MM.1S (cell line): ENCODE data around the gene ANO3.

ENCODE experiments used
- DNase-seq: peaks from one replicate; pipeline ENCODE4 v3.0.0-alpha.2; 2015
- H2AFZ ChIP-seq: fragments of 300-600 bp; sonication (generic); 2 replicates; pipeline ENCODE4 v1.6.0; 2016; ENCODE audit warnings: antibody characterized with exemption, low read length
- H3F3A ChIP-seq: fragments of 300-600 bp; sonication (generic); 2 replicates; pipeline ENCODE4 v1.6.1; 2016; ENCODE audit warnings: mild to moderate bottlenecking, antibody characterized with exemption, low read length, moderate library complexity, mixed read lengths; ENCODE audit not compliant: insufficient read depth
- H3K27ac ChIP-seq: fragments of 300-600 bp; sonication (generic); 2 replicates; pipeline ENCODE4 v1.5.1; 2016; ENCODE audit warnings: mild to moderate bottlenecking, low read length
- H3K27me3 ChIP-seq: fragments of 300-600 bp; sonication (generic); replicated peaks from 2 replicates; pipeline ENCODE4 v1.6.0; 2016; ENCODE audit warnings: low read length; ENCODE audit not compliant: insufficient read depth
- H3K36me3 ChIP-seq: fragments of 300-600 bp; sonication (generic); replicated peaks from 2 replicates; pipeline ENCODE4 v1.6.1; 2016; ENCODE audit warnings: mild to moderate bottlenecking, low read length, mixed read lengths; ENCODE audit not compliant: insufficient read depth
- H3K4me1 ChIP-seq: fragments of 300-600 bp; sonication (generic); 2 replicates; pipeline ENCODE4 v1.6.1; 2016; ENCODE audit warnings: low read length, mixed read lengths
- H3K4me2 ChIP-seq: fragments of 300-600 bp; sonication (generic); 2 replicates; pipeline ENCODE4 v1.6.0; 2016; ENCODE audit warnings: low read depth, low read length
- H3K4me3 ChIP-seq: fragments of 300-600 bp; sonication (generic); 2 replicates; pipeline ENCODE4 v1.5.1; 2016; ENCODE audit warnings: low read length, mixed read lengths
- H3K79me2 ChIP-seq: fragments of 300-600 bp; sonication (generic); 2 replicates; pipeline ENCODE4 v1.6.1; 2016; ENCODE audit warnings: mixed run types, low read length, mixed read lengths
- H3K9ac ChIP-seq: fragments of 300-600 bp; sonication (generic); 2 replicates; pipeline ENCODE4 v1.6.1; 2016; ENCODE audit warnings: low read length, mixed read lengths
- H3K9me2 ChIP-seq: fragments of 300-600 bp; sonication (generic); replicated peaks from 2 replicates; pipeline ENCODE4 v1.6.1; 2016; ENCODE audit warnings: mild to moderate bottlenecking, low read length, mixed read lengths; ENCODE audit not compliant: insufficient read depth
- H3K9me3 ChIP-seq: fragments of 300-600 bp; sonication (generic); replicated peaks from 2 replicates; pipeline ENCODE4 v1.6.1; 2016; ENCODE audit warnings: mild to moderate bottlenecking, low read length, mixed read lengths; ENCODE audit not compliant: insufficient read depth
- H4K20me1 ChIP-seq: fragments of 300-600 bp; sonication (generic); 2 replicates; pipeline ENCODE4 v1.6.1; 2016; ENCODE audit warnings: mild to moderate bottlenecking, low read length, moderate library complexity, mixed read lengths; ENCODE audit not compliant: insufficient read depth
- EZH2 ChIP-seq: fragments of 300-600 bp; sonication (generic); optimal IDR thresholded peaks from 2 replicates; pipeline ENCODE3; 2017; ENCODE audit warnings: low read depth, mild to moderate bottlenecking, antibody characterized with exemption, low read length, mixed read lengths
- EZH2phosphoT487 ChIP-seq: fragments of 300-600 bp; sonication (generic); IDR thresholded peaks from 2 replicates; pipeline ENCODE4 v1.6.1; 2018; ENCODE audit warnings: antibody characterized with exemption, low read length
- TF ChIP-seq, protein P1 (sequence below): fragments of 300-600 bp; sonication (generic); IDR thresholded peaks from 2 replicates; pipeline ENCODE4 v1.5.1; 2016; ENCODE audit warnings: antibody characterized with exemption, low read length, mixed read lengths

Gene ANO3

GRCh38 chr11:26551186-26551801 lies 219.4 kb downstream of the ANO3 start:
- Histone ChIP-seq H3K4me1 (no peaks in the 10 kb centered on the region), H3K9ac (no peak overlapping the region), H3K9me3 (no peaks in the 10 kb centered on the region), H3K4me3 (no peak overlapping the region), H2AFZ (no peak overlapping the region), H4K20me1 (no peaks in the 10 kb centered on the region), H3K27ac (no peak overlapping the region), H3K4me2 (no peak overlapping the region), H3K27me3 (no peaks in the 10 kb centered on the region), H3F3A (no peaks in the 10 kb centered on the region), H3K36me3 (no peaks in the 10 kb centered on the region), H3K9me2 (no peaks in the 10 kb centered on the region), H3K79me2 (no peaks in the 10 kb centered on the region)
- peak; percentile 42 for DNase-seq
- no peak for TF ChIP-seq EZH2
- TF ChIP-seq, protein P1, sequence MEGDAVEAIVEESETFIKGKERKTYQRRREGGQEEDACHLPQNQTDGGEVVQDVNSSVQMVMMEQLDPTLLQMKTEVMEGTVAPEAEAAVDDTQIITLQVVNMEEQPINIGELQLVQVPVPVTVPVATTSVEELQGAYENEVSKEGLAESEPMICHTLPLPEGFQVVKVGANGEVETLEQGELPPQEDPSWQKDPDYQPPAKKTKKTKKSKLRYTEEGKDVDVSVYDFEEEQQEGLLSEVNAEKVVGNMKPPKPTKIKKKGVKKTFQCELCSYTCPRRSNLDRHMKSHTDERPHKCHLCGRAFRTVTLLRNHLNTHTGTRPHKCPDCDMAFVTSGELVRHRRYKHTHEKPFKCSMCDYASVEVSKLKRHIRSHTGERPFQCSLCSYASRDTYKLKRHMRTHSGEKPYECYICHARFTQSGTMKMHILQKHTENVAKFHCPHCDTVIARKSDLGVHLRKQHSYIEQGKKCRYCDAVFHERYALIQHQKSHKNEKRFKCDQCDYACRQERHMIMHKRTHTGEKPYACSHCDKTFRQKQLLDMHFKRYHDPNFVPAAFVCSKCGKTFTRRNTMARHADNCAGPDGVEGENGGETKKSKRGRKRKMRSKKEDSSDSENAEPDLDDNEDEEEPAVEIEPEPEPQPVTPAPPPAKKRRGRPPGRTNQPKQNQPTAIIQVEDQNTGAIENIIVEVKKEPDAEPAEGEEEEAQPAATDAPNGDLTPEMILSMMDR: peak; percentile 65

DNA sequence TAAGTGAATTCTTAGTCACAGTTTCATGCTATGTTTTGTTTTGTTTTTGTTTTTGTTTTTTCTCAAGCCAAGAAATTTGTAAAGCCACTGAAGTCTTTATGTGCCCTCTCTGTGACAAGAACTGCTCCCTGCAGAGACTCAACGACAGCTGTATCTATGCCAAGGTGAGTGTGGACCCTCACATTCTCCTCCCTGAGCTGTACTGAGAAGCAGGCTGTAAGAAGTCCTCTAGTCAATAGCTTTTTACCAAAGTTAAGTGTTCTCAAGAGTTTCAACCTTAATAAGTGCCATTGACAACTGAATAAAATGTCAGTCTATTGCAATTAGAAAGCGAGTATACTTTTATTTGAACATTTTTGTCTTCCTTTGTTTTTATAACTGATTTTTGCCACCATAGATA lies 221.3 kb downstream of the ANO3 start:
- Histone ChIP-seq H3K27ac (no peak overlapping the region), H3K36me3 (no peaks in the 10 kb centered on the region), H3K4me1 (no peaks in the 10 kb centered on the region), H4K20me1 (no peaks in the 10 kb centered on the region), H3F3A (no peaks in the 10 kb centered on the region), H3K9me2 (no peaks in the 10 kb centered on the region), H3K27me3 (no peaks in the 10 kb centered on the region), H2AFZ (no peak overlapping the region), H3K9me3 (no peaks in the 10 kb centered on the region), H3K4me3 (no peak overlapping the region), H3K79me2 (no peaks in the 10 kb centered on the region), H3K9ac (no peak overlapping the region), H3K4me2 (no peak overlapping the region)
- TF ChIP-seq EZH2phosphoT487: no peak
- TF ChIP-seq EZH2: no peak
- TF ChIP-seq, protein P1: no peak
- no peak for DNase-seq

DNA sequence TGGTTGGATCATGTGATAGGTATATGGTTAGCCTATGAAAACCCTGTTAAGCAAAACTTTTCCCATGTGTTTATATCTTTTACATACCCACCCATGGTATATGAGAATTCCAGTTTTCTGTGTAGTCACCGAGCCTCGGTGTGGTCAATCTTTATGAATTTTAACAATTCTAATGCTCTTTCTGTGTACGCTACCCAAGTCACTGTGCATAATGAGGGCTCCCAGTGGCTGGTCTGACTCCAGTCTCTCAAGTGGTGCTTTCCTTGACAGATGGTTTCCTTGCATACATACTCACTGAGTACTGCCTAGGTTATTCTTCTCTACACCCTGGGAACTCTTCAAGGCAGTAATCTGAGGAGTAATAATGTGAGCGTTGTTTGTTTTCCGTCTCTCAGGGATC lies 222.5 kb downstream of the ANO3 start:
- TF ChIP-seq EZH2: no peak
- TF ChIP-seq EZH2phosphoT487: no peak
- TF ChIP-seq, protein P1: no peak
- H3K9ac ChIP-seq: no peak overlapping the region
- no peaks in the 10 kb centered on the region for H4K20me1 ChIP-seq
- no peaks in the 10 kb centered on the region for H3F3A ChIP-seq
- no peak for DNase-seq
- no peaks in the 10 kb centered on the region for H3K4me1 ChIP-seq
- no peak overlapping the region for H3K27ac ChIP-seq
- H3K27me3 ChIP-seq: no peaks in the 10 kb centered on the region
- H3K4me2 ChIP-seq: no peak overlapping the region
- H3K9me3 ChIP-seq: no peaks in the 10 kb centered on the region
- H3K9me2 ChIP-seq: no peaks in the 10 kb centered on the region
- H3K79me2 ChIP-seq: no peaks in the 10 kb centered on the region
- no peak overlapping the region for H2AFZ ChIP-seq
- no peaks in the 10 kb centered on the region for H3K36me3 ChIP-seq
- H3K4me3 ChIP-seq: no peak overlapping the region
